Adipose tissue (tissue), 3 donors: ENCODE results near the gene LRRC37A3. TPM values are rescaled to one million over a fixed set of nuclear protein-coding genes. Genes with fewer than 3 reads are reported as not detected.
"Not testable (repeated sequence)": the region's sequence is repeated elsewhere in the genome, so short reads cannot be mapped to it uniquely, and the experiment has no call there.

Experiments used
- H3K27ac ChIP-seq: one replicate; pipeline ENCODE4 v1.5.1; 2013; ENCODE audit warnings: low read depth, low read length
- WGBS, 3 donors: extraction: QIAGEN DNeasy Blood & Tissue Kit; methylation state at CpG; one replicate each; pipeline ENCODE4 v1.1.7; 2013; 5-methylcytosine and 5-hydroxymethylcytosine counted together
- polyA plus RNA-seq, 3 donors: library from polyadenylated mRNA; stranded (reverse); fragments of 200-250 nt; gene quantifications; one replicate each; pipeline ENCODE4 v1.2.3, GENCODE V29; 2013
- donor health status: healthy with polysubstance abuse.
- donor health status: Bipolar disorder and iron deficiency.
- donor health status: healthy.

The LRRC37A3 gene
- polyA plus RNA-seq, 3 donors, result 1.3 to 9.0 (median 1.5) TPM

GRCh38 chr17:64929419-64930209, 10.3 kb upstream of the LRRC37A3 start:
- 91 to 98% (median 94%) methylated on average over 4 to 5 of the region's 6 CpGs for WGBS, 3 donors
- not testable (repeated sequence) for H3K27ac ChIP-seq

- not testable (repeated sequence) for H3K27ac ChIP-seq
- WGBS, 3 donors, result 75 to 83% (median 81%) methylated on average over 3 of the region's 3 CpGs
Observed at GRCh38 chr17:64928701-64929100, 9.4 kb upstream of the LRRC37A3 start.

DNA sequence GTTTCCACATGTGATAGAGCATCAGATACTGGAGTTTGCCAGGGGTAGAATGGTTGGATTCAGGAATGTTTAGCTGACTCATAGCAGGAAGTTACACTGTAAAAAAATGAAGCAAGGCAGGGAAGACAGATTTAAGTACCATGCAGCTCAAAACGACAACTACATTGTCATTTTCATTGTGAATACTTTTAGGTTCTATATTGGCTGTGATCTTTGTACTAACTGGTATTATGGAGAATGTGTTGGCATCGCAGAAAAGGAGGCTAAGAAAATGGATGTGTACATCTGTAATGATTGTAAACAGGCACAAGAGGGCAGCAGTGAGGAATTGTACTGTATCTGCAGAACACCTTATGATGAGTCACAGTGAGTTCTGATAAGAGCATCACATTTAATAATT, 8.2 kb upstream of the LRRC37A3 start:
- WGBS, 3 donors, result 0 to 1% (median 0%) methylated on average over 2 of the region's 2 CpGs
- not testable (repeated sequence) for H3K27ac ChIP-seq

DNA sequence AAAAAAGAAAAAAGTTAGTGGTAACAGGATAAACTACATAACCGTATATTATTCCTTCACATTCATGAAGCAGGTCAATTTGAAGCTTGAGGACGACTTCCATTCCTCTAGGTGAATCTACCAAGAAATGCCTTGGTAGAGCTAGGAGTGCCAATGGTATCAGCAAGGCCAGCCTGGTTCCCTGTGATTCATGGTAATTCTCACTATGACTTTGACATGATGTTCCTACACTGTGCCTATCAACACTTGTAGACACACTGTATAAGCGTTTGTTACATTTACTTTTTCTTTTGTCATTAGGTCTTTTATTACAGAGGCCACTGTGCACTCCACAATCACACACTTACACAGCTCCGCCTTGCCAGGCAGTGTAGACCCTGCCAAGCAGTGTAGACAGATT, 7.2 kb upstream of the LRRC37A3 start:
- 80 to 90% (median 88%) methylated on average over 4 of the region's 4 CpGs for WGBS, 3 donors
- H3K27ac ChIP-seq, result not testable (repeated sequence)

DNA sequence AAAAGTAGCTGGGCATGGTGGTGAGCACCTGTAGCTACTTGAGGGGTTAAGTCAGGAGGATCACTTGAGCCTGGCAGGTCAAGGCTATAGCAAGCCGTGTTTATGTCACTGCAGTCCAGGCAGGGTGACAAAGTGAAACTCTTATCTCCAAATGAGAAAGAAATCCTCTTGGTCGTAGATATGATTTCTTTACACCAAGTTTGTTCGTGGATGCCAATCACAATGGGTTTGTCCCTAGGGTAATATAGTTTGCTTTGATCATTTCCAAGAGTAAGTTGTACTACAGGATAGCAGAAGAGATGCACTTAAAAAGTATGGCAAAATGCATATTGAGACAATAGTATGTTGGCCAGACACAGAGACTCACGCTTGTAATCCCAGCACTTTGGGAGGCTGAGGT, 6.0 kb upstream of the LRRC37A3 start:
- not testable (repeated sequence) for H3K27ac ChIP-seq
- 58 to 91% (median 81%) methylated on average over 4 of the region's 4 CpGs for WGBS, 3 donors

- H3K27ac ChIP-seq, result not testable (repeated sequence)
- 56 to 82% (median 57%) methylated on average over 6 of the region's 6 CpGs for WGBS, 3 donors
Observed at GRCh38 chr17:64923051-64923568, 3.8 kb upstream of the LRRC37A3 start.

DNA sequence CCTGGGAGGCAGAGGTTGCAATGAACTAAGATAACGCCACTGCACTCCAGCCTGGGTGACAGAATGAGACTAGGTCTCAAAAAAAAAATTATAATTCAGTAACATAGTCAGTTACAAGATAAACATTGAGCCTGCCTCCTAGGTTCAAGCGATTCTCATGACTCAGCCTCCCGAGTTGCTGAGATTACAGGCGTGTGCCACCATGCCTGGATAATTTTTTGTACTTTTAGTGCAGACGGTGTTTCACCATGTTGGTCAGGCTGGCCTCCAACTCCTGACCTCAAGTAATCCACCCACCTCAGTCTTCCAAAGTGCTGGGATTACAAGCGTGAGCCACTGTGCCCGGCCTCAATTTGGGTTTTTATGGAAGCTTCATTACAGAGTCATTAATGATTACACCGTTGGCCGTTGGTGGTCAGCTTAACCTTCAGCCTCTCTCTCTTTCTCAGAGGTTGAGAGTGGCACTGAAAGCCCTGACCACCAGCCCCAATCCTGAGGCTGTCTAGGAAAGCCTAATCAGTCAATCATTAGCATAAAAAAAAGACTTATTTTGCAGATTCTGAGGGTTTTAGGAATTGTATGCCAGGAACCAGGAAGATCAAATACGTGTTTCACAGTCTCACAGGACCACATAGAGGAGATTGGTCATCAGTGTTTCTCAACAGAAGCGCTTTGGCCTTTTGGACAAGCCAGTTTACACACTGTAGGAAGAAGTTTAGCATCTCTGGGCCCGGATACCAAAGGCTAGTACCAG, 1.3 kb upstream of the LRRC37A3 start:
- H3K27ac ChIP-seq, result no peak overlapping the region
- WGBS, 3 donors, result 88 to 93% (median 93%) methylated on average over 12 of the region's 12 CpGs

GRCh38 chr17:64920026-64920418, 744 bp upstream of the LRRC37A3 start:
- WGBS, 3 donors, result 77 to 86% (median 79%) methylated on average over 9 of the region's 9 CpGs

DNA sequence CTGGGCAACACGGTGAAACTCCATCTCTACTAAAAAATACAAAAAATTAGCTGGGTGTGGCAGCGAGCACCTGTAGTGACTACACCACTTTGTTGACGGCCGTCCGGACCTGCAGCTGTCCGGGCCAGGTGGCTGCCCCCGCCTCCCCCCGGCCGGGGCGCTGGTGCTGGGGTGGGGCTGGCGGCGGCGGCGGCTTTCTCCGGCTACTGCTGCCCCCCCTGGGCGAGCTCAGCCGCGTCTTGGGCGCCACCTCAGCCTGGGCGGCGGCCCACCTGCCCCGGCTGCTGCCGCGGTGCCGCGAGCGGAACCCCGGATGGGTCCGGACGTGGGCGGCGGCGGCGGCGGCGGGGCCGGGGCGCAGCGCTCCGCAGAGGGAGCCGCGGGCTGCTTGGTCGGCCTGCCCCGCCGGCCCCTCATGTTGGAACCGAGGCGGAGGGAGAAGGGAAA, 413 bp downstream of the LRRC37A3 start:
- H3K27ac ChIP-seq, result not testable (repeated sequence)

More at GRCh38 chr17:64920026-64920418, 744 bp upstream of the LRRC37A3 start:
- no peak overlapping the region for H3K27ac ChIP-seq

GRCh38 chr17:64917540-64917939, 1.7 kb downstream of the LRRC37A3 start:
- 95 to 97% (median 95%) methylated on average over 12 to 13 of the region's 16 CpGs for WGBS, 3 donors
- H3K27ac ChIP-seq, result not testable (repeated sequence)

More for the DNA sequence above, 413 bp downstream of the LRRC37A3 start:
- WGBS, 3 donors, result 0% methylated on average over 28 to 42 of the region's 47 CpGs

DNA sequence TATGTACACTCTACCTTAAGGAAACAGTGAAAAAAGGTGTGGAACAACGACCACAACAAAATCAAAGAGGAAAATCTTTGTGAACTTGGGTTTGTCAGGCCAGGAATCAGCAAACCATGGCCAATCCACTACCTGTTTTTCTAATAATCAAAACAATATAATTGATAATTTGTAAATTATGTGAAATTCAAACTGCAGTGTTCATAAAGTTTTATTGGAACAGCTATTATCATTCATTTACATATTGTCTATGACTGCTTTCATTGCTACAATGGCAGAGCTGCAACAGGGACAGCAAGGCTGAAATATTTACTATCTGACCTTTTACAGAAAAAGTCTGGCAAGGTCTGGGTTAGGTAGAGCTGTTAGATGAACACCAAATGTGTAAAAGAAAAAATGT, 4.0 kb downstream of the LRRC37A3 start:
- not testable (repeated sequence) for H3K27ac ChIP-seq
- 50 to 97% (median 87%) methylated on average over 1 of the region's 1 CpG for WGBS, 3 donors

GRCh38 chr17:64910191-64910514, 9.1 kb downstream of the LRRC37A3 start:
- whole genome bisulfite sequencing, 3 donors, result 79 to 91% (median 83%) methylated on average over 1 of the region's 3 CpGs

DNA sequence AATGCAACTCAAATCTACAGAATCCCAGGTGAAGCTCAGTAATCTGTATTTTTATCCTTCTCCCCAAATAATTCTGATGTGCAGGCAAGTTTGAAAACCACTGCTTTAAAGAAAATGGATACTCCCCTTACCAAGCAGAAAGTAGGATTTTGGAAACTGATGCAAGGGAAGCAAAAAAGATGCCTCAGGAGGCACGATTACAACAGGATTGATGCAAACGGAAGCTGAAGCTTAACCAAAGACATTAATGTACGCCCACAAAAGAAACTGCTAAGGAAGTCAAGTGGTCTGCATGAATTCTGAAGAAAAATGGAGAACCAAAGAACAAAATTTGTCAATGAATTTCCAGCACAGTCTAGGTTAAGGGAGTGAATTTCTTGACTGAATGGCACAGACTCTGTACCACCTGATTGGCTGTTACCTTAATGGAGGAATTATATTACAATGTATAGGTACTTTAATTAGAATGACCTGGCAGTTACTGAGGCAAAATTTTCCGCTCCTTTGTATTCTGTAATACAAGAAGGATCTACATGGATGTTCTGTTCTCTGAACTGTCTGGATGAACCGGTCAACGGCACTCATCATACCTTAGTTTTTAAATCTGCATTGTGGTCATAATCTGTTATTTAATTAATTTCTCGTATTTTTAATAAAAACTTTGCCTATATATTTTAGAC, 9.6 kb downstream of the LRRC37A3 start:
- H3K27ac ChIP-seq, result not testable (repeated sequence)
- WGBS, 3 donors, result 69 to 89% (median 71%) methylated on average over 5 to 6 of the region's 7 CpGs

More at GRCh38 chr17:64910191-64910514, 9.1 kb downstream of the LRRC37A3 start:
- not testable (repeated sequence) for H3K27ac ChIP-seq

DNA sequence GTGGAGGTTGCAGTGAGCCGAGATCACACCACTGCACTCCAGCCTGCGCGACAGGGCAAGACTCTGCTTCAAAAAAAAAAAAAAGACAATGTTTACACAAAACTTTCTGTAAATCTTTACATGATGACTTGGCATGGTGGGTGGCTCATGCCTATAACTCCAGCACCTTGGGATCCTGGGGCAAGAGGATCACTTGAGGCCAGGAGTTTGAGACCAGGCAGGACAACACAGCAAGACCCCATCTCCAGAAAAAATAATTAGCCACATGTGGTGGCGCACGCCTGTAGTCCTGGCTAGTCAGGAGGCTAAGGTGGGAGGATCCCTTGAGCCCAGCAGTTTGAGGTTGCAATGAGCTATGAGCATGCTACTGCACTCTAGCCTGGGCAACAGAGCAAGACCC, 15.2 kb downstream of the LRRC37A3 start:
- not testable (repeated sequence) for H3K27ac ChIP-seq
- WGBS, 3 donors, result 96 to 100% (median 99%) methylated on average over 2 of the region's 5 CpGs

GRCh38 chr17:64897136-64897535, 22.1 kb downstream of the LRRC37A3 start:
- H3K27ac ChIP-seq, result not testable (repeated sequence)
- 93 to 94% (median 93%) methylated on average over 11 to 15 of the region's 15 CpGs for WGBS, 3 donors

DNA sequence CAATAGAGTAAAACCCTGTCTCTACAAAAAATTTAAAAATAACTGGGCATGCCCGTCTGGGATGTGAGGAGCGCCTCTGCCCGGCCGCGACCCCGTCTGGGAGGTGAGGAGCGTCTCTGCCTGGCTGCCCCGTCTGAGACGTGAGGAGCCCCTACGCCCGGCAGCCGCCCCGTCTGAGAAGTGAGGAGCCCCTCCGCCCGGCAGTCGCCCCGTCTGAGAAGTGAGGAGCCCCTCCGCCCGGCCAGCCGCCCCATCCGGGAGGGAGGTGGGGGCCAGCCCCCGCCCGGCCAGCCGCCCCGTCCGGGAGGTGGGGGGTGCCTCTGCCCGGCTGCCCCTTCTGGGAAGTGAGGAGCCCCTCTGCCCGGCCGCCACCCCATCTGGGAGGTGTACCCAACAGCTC, 45.1 kb downstream of the LRRC37A3 start:
- not testable (repeated sequence) for H3K27ac ChIP-seq
- 98 to 99% (median 98%) methylated on average over 26 to 29 of the region's 29 CpGs for WGBS, 3 donors

GRCh38 chr17:64847504-64848466, 71.5 kb downstream of the LRRC37A3 start:
- not testable (repeated sequence) for H3K27ac ChIP-seq
- 46 to 57% (median 55%) methylated on average over 39 to 49 of the region's 49 CpGs for WGBS, 3 donors

DNA sequence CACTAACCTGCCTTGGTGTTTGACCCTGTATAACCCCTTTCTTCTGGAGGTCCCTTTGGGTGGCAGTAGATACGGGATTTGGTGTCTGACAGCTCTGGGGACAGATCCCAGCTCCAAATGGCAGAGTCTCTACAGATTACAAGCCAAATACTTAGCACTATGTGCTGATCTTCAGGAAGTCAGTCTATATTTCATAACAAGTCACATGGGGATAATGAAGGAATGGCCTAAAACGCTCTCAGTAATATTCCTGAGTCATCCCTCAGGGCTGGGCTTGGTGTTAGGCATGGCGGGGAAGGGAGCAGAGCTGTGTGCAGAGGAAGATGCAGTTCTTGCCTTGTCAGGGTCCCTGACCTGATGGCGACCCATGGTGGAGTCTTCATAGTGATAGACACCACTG, 72.4 kb downstream of the LRRC37A3 start:
- WGBS, 3 donors, result 42 to 89% (median 57%) methylated on average over 3 of the region's 4 CpGs
- not testable (repeated sequence) for H3K27ac ChIP-seq
